Measurements from ENCODE around the gene HOXD11. TPM values are rescaled to one million over a fixed set of nuclear protein-coding genes. Genes with fewer than 3 reads are reported as not detected.
A peak's percentile ranks its signal among the peaks of the same experiment; 100 is the strongest.

Gene HOXD11
- not detected for polyA plus RNA-seq (2013, experiment 1 of 2)
- 0.38 TPM for polyA plus RNA-seq (2013, experiment 2 of 2)

DNA sequence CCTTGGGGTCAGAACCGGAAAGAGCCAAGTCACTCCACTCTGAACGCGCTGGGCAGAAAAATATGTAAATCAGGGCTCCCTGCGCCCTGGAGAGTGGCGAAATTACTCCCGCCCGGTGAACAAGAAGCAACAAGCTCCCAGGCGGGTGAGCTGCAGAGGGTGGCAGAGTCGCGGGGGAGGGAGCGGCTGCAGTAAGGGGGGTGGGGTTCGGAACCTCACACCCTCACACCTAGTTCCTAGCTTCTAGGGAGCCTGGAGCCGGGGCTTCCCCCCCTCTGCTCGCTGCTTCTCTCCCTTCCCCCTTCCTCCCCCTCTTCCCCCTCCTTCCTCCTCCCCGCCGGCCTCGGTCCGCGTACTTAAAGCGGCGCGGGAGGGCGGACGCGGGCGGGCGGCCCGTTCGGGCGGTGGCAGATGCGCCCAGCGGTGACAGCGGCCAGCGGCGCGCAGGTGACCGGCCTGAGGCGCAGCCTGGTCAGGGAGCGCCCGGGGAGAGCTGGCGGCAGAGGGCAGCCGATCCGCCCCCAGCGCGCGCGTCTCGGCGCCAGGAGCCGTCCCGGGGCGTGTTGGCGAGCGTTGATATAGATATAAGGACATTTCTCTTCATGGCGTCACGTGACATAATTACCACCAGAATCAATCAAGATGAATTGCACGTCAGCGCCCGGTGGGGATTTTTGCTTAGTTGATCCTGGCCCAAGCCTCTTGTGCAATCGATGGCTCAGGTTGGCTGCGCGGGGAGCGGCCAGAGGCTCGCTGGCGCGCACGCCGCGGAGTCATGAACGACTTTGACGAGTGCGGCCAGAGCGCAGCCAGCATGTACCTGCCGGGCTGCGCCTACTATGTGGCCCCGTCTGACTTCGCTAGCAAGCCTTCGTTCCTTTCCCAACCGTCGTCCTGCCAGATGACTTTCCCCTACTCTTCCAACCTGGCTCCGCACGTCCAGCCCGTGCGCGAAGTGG is at the start of gene HOXD11:
Gene HOXD11 (plus strand): TSS at position 700 of the 959 bp plus-strand sequence. CDS start 76 bp downstream, at position 776.
- H3K4me1 ChIP-seq (ENCODE audit: insufficient read depth, low read length): peaks cover 7% of the 10 kb centered on the region; the same call in 1 of the 2 replicates
- H3K27ac ChIP-seq (ENCODE audit: low read depth, low read length): no peak within 1 kb of the TSS
- H3K27me3 ChIP-seq (ENCODE audit: insufficient read depth, low read length): peaks cover 99% of the 10 kb centered on the region
- H3K4me3 ChIP-seq (ENCODE audit: low read length): peak within 1 kb of the TSS; percentile 22; the same call in 1 of the 2 replicates
- H3K9me3 ChIP-seq (ENCODE audit: insufficient read depth, low read depth, low read length): no peaks in the 10 kb centered on the region
- no peaks in the 10 kb centered on the region for H3K36me3 ChIP-seq (ENCODE audit: insufficient read depth, low read length)
- no peak within 1 kb of the TSS for H3K9ac ChIP-seq (ENCODE audit: low read depth, low read length)
- under 1% methylated on average over 81 of the region's 85 CpGs for WGBS

- Histone ChIP-seq H3K36me3 (ENCODE audit: insufficient read depth, low read length) (no peaks in the 10 kb centered on the region), H3K9ac (ENCODE audit: low read depth, low read length) (no peak overlapping the region), H3K4me1 (ENCODE audit: insufficient read depth, low read length) (no peaks in the 10 kb centered on the region), H3K27ac (ENCODE audit: low read depth, low read length) (no peak overlapping the region), H3K9me3 (ENCODE audit: insufficient read depth, low read depth, low read length) (no peaks in the 10 kb centered on the region), H3K27me3 (ENCODE audit: insufficient read depth, low read length) (peaks cover 63% of the 10 kb centered on the region), H3K4me3 (ENCODE audit: low read length) (no peak overlapping the region)
- WGBS: 72% methylated on average over 1 of the region's 2 CpGs
Observed at GRCh38 chr2:176063958-176064357, 43.1 kb upstream of the HOXD11 start.

- Histone ChIP-seq H3K4me3 (ENCODE audit: low read length) (no peak overlapping the region), H3K36me3 (ENCODE audit: insufficient read depth, low read length) (no peaks in the 10 kb centered on the region), H3K9ac (ENCODE audit: low read depth, low read length) (no peak overlapping the region), H3K27ac (ENCODE audit: low read depth, low read length) (no peak overlapping the region), H3K27me3 (ENCODE audit: insufficient read depth, low read length) (peaks cover 89% of the 10 kb centered on the region), H3K4me1 (ENCODE audit: insufficient read depth, low read length) (no peaks in the 10 kb centered on the region), H3K9me3 (ENCODE audit: insufficient read depth, low read depth, low read length) (no peaks in the 10 kb centered on the region)
- WGBS: 95% methylated on average over 56 of the region's 56 CpGs
Observed at GRCh38 chr2:176066645-176067588, 40.2 kb upstream of the HOXD11 start.

DNA sequence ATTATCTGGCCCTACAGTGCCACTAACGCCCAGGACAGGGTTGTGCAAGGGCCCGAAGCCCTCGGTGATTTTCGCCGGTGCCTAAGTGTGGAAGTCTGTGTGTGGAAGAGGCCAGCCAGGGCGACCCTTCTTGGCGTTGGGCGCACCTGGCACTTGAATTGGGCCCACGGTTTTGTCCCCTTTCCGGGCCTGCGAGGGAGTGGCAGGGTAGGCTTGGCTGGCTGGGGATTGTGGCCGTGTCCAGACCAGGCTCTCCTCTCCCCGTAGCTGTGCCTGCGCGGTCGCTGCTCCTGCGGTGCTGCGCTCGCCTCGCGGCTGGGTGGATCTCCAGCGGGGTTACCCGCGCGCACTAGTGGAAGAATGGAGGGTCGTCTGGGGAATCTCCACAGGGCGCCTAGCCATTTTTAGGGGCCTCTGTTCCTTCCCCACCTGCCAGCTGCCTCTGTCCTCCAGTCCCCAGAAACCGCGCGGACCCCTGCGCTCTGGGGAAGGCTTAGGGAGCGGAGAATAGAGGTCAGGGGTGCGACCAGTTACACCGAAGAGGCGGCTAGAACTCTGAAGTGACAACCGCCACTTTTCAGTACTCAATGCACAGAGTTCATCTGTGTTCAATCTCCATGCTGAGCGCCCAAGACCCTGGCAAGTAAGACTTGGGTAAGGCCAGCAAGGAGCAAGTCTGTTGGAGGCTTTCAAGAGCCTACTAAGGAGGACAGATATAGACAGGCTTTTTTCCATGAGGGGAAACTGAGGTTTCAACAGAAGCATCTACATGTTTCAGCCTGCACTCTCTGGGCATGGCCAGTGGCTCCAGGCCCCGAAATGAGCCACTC is 39.3 kb upstream of the HOXD11 start:
- WGBS: 93% methylated on average over 38 of the region's 38 CpGs
- no peaks in the 10 kb centered on the region for H3K36me3 ChIP-seq (ENCODE audit: insufficient read depth, low read length)
- no peaks in the 10 kb centered on the region for H3K9me3 ChIP-seq (ENCODE audit: insufficient read depth, low read depth, low read length)
- H3K27me3 ChIP-seq (ENCODE audit: insufficient read depth, low read length): peaks cover 94% of the 10 kb centered on the region
- no peak overlapping the region for H3K4me3 ChIP-seq (ENCODE audit: low read length)
- H3K27ac ChIP-seq (ENCODE audit: low read depth, low read length): no peak overlapping the region
- H3K4me1 ChIP-seq (ENCODE audit: insufficient read depth, low read length): no peaks in the 10 kb centered on the region
- H3K9ac ChIP-seq (ENCODE audit: low read depth, low read length): no peak overlapping the region

DNA sequence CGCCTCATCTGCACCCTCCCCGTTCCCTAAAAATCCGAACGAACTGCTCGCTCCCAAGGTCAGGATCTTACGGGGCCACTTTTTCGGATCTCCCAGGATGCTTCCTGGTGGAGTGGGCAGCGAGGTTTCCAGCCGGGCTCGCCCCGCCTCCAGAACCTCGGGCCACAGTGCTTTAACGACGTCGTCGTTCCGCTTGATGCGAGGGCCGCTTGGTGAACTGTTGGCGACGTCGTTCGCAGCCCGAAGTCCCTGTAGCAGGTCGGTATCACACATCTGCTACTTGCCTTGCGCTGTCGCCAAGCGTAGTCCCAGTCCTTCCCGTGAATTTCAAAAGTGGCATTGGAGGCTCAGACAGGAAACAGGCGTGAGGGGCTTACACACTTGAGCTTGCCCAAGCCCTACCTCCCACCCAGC is 38.7 kb upstream of the HOXD11 start:
- no peaks in the 10 kb centered on the region for H3K4me1 ChIP-seq (ENCODE audit: insufficient read depth, low read length)
- 92% methylated on average over 30 of the region's 30 CpGs for WGBS
- no peaks in the 10 kb centered on the region for H3K36me3 ChIP-seq (ENCODE audit: insufficient read depth, low read length)
- no peaks in the 10 kb centered on the region for H3K9me3 ChIP-seq (ENCODE audit: insufficient read depth, low read depth, low read length)
- no peak overlapping the region for H3K27ac ChIP-seq (ENCODE audit: low read depth, low read length)
- H3K4me3 ChIP-seq (ENCODE audit: low read length): no peak overlapping the region
- H3K27me3 ChIP-seq (ENCODE audit: insufficient read depth, low read length): peaks cover 97% of the 10 kb centered on the region
- no peak overlapping the region for H3K9ac ChIP-seq (ENCODE audit: low read depth, low read length)

- Histone ChIP-seq H3K4me1 (ENCODE audit: insufficient read depth, low read length) (no peaks in the 10 kb centered on the region), H3K27ac (ENCODE audit: low read depth, low read length) (no peak overlapping the region), H3K9ac (ENCODE audit: low read depth, low read length) (no peak overlapping the region), H3K27me3 (ENCODE audit: insufficient read depth, low read length) (peaks cover 100% of the 10 kb centered on the region), H3K4me3 (ENCODE audit: low read length) (no peak overlapping the region), H3K9me3 (ENCODE audit: insufficient read depth, low read depth, low read length) (no peaks in the 10 kb centered on the region), H3K36me3 (ENCODE audit: insufficient read depth, low read length) (no peaks in the 10 kb centered on the region)
- WGBS: 93% methylated on average over 57 of the region's 58 CpGs
Observed at GRCh38 chr2:176071330-176072291, 35.5 kb upstream of the HOXD11 start.

- no peak overlapping the region for H3K4me3 ChIP-seq (ENCODE audit: low read length)
- H3K4me1 ChIP-seq (ENCODE audit: insufficient read depth, low read length): no peaks in the 10 kb centered on the region
- no peaks in the 10 kb centered on the region for H3K9me3 ChIP-seq (ENCODE audit: insufficient read depth, low read depth, low read length)
- H3K9ac ChIP-seq (ENCODE audit: low read depth, low read length): no peak overlapping the region
- no peaks in the 10 kb centered on the region for H3K36me3 ChIP-seq (ENCODE audit: insufficient read depth, low read length)
- H3K27ac ChIP-seq (ENCODE audit: low read depth, low read length): no peak overlapping the region
- WGBS: 93% methylated on average over 5 of the region's 5 CpGs
- H3K27me3 ChIP-seq (ENCODE audit: insufficient read depth, low read length): peaks cover 100% of the 10 kb centered on the region
Observed at GRCh38 chr2:176072292-176072669, 34.8 kb upstream of the HOXD11 start.

DNA sequence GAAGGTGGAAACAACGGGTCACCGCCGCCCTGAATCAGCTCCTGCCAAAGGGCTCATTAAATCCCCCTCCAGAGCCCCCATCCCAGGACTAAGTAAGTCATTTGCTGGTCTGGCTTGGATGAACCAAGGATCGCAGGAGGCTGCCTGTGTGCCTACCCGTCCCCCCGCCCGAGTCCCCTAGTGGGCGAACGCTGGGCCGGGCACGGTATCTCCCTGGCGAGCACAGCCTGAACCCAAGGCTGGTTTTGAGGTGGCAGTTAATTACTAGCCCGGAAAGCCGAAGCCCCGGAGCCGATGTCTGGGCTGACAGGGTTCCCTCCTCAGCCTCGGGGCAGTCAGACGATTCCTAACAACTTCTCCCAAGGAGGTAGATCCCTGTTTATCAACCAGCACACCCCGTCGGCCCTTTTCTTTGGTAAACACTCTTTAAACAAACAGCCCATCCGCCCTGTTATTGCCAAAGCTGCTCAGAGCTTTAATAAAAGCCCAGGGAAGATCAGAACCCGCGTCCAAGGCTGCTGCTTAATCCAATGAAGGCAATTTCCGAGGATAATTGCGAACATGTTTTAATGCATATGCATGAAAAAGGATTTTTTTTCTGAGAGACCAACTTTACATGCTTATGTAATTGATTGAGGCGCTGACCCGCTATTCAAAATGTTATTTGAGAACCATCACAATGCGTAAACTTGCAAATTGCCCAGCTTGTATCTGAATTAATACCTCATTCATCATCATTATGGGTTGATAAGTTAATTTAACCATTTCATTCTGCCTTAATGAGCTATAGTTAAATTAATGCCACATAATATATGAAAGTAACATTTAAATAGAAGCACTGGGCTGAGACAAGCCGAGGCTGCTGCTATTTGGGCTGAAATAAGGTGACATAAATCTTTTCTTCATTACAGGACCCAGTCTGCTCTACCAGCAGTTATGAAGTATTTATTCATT is 33.9 kb upstream of the HOXD11 start:
- Histone ChIP-seq H3K27me3 (ENCODE audit: insufficient read depth, low read length) (peaks cover 100% of the 10 kb centered on the region), H3K4me3 (ENCODE audit: low read length) (no peak overlapping the region), H3K9ac (ENCODE audit: low read depth, low read length) (no peak overlapping the region), H3K9me3 (ENCODE audit: insufficient read depth, low read depth, low read length) (no peaks in the 10 kb centered on the region), H3K36me3 (ENCODE audit: insufficient read depth, low read length) (no peaks in the 10 kb centered on the region), H3K4me1 (ENCODE audit: insufficient read depth, low read length) (no peaks in the 10 kb centered on the region), H3K27ac (ENCODE audit: low read depth, low read length) (no peak overlapping the region)
- WGBS: 83% methylated on average over 28 of the region's 29 CpGs

DNA sequence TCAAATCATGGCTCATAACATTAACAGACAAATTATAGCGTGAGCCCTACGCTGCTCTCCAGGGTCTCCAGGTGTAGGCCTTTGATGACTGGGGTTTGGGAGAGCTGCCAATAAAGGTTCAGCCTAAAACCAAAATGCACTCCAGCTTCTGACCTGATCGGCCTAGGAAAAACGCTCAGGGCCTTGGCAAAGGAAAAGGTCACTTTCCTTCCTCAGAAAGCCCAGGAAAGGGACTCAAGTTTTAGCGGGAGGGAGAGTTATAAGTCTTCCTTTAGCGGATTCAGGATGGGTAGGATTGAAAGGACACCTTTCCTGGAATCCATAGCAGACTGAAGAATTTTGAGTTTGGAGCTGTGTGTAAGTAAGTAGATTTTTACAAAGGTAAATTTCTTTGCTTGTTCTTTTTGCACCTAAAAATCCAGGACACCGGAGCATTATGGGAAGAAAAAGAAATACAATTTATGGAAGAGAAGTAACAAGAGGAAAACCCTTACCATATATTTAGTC is 32.1 kb upstream of the HOXD11 start:
- Histone ChIP-seq H3K9me3 (ENCODE audit: insufficient read depth, low read depth, low read length) (no peaks in the 10 kb centered on the region), H3K27me3 (ENCODE audit: insufficient read depth, low read length) (peaks cover 100% of the 10 kb centered on the region), H3K4me1 (ENCODE audit: insufficient read depth, low read length) (0 out of 2 replicates have a peak, but pooled peaks cover 4% of the 10 kb centered on the region), H3K27ac (ENCODE audit: low read depth, low read length) (no peak overlapping the region), H3K9ac (ENCODE audit: low read depth, low read length) (no peak overlapping the region), H3K36me3 (ENCODE audit: insufficient read depth, low read length) (no peaks in the 10 kb centered on the region), H3K4me3 (ENCODE audit: low read length) (peak overlapping the region; percentile 44)
- 69% methylated on average over 6 of the region's 7 CpGs for WGBS
